Activated B cell treated with CpG ODN at 0.5 μM for 24 hours (primary cell): ENCODE results near the gene RIOK2. TPM values are rescaled to one million over a fixed set of nuclear protein-coding genes. Genes with fewer than 3 reads are reported as not detected.

Experiments
- ATAC-seq: fragments of 200-7000 bp; cut with Tn5 transposase; one replicate; pipeline ENCODE4 v1.10.0; 2021; ENCODE audit warnings: low read depth, mild to moderate bottlenecking, moderate library complexity
- CTCF ChIA-PET: fragments of 350-600 bp; sonication (Branson Sonifier 250); formaldehyde crosslinking; loops from one replicate; lab custom pipeline; 2021; ENCODE audit warnings: antibody characterized with exemption; lab: Charles Lee
- POLR2A ChIA-PET: fragments of 350-600 bp; sonication (Branson Sonifier 250); formaldehyde crosslinking; loops from one replicate; lab custom pipeline; 2021; ENCODE audit warnings: antibody characterized with exemption; lab: Charles Lee
- DNase-seq: peaks from one replicate; pipeline ENCODE4 v3.0.0; 2022
- H3K27ac Mint-ChIP-seq: one replicate; pipeline ENCODE4 v1.8.0; 2020; ENCODE audit warnings: mixed read lengths
- H3K27me3 Mint-ChIP-seq: one replicate; pipeline ENCODE4 v1.8.0; 2021; ENCODE audit warnings: mixed read lengths
- H3K36me3 Mint-ChIP-seq: one replicate; pipeline ENCODE4 v1.8.0; 2021; ENCODE audit warnings: low read depth, mixed read lengths
- H3K4me1 Mint-ChIP-seq: one replicate; pipeline ENCODE4 v1.8.0; 2021; ENCODE audit warnings: mixed read lengths
- H3K4me3 Mint-ChIP-seq: one replicate; pipeline ENCODE4 v1.8.0; 2020; ENCODE audit warnings: mild to moderate bottlenecking, mixed read lengths
- H3K9me3 Mint-ChIP-seq: one replicate; pipeline ENCODE4 v1.8.0; 2020; ENCODE audit warnings: mixed read lengths
- CTCF ChIP-seq: fragments of 200-600 bp; IDR thresholded peaks from one replicate; pipeline ENCODE4 v1.8.0; 2022; ENCODE audit warnings: antibody characterized with exemption, mild to moderate bottlenecking
- intact Hi-C: fragments of 100-400 bp; cut with micrococcal nuclease; formaldehyde crosslinking; loops from one replicate; pipeline ENCODE4 v1.15.1; 2024
- total RNA-seq: library from RNA; stranded (reverse); gene quantifications from 2 replicates; pipeline ENCODE4 v1.2.3, GENCODE V29; 2022

The RIOK2 gene
- total RNA-seq, 1 donor from 2014 or later, result 38.3 TPM

- no peak for ATAC-seq
- POLR2A ChIA-PET, result no interaction called here
These were observed 64.6 kb downstream of the RIOK2 start for GRCh38 chr5:97118261-97119006.

GRCh38 chr5:97115932-97116331 is 67.1 kb downstream of the RIOK2 start:
- DNase-seq (no peak), ATAC-seq (no peak)
- POLR2A ChIA-PET, result no interaction called here
- Mint-ChIP-seq H3K36me3 (peaks cover 4% of the 10 kb centered on the region), H3K27ac (no peak overlapping the region), H3K4me3 (no peak overlapping the region), H3K27me3 (no peaks in the 10 kb centered on the region), H3K4me1 (peaks cover 8% of the 10 kb centered on the region), H3K9me3 (no peaks in the 10 kb centered on the region)
- intact Hi-C loops, result no loop called here
- CTCF ChIA-PET, result no interaction called here
- TF ChIP-seq CTCF, result no peak

More at GRCh38 chr5:97118261-97119006, 64.6 kb downstream of the RIOK2 start:
- Mint-ChIP-seq H3K4me1 (peaks cover 8% of the 10 kb centered on the region), H3K27ac (peak overlapping the region; percentile 43), H3K27me3 (no peaks in the 10 kb centered on the region), H3K9me3 (no peaks in the 10 kb centered on the region), H3K4me3 (no peak overlapping the region), H3K36me3 (peaks cover 5% of the 10 kb centered on the region)
- CTCF ChIA-PET, result no interaction called here
- intact Hi-C loops, result no loop called here
- no peak for DNase-seq
- no peak for TF ChIP-seq CTCF

GRCh38 chr5:97112230-97112629 is 70.8 kb downstream of the RIOK2 start:
- Mint-ChIP-seq H3K4me3 (no peak overlapping the region), H3K9me3 (no peaks in the 10 kb centered on the region), H3K27ac (no peak overlapping the region), H3K36me3 (peaks cover 4% of the 10 kb centered on the region), H3K4me1 (no peaks in the 10 kb centered on the region), H3K27me3 (no peaks in the 10 kb centered on the region)
- no peak for TF ChIP-seq CTCF
- ATAC-seq (no peak), DNase-seq (no peak)
- POLR2A ChIA-PET, result no interaction called here
- CTCF ChIA-PET, result no interaction called here
- intact Hi-C loops, result no loop called here

GRCh38 chr5:97111616-97112015 is 71.4 kb downstream of the RIOK2 start:
- intact Hi-C loops, result no loop called here
- POLR2A ChIA-PET, result no interaction called here
- Mint-ChIP-seq H3K9me3 (no peaks in the 10 kb centered on the region), H3K27me3 (no peaks in the 10 kb centered on the region), H3K27ac (no peak overlapping the region), H3K4me1 (no peaks in the 10 kb centered on the region), H3K36me3 (peaks cover 4% of the 10 kb centered on the region), H3K4me3 (no peak overlapping the region)
- no peak for TF ChIP-seq CTCF
- no peak for ATAC-seq
- CTCF ChIA-PET, result no interaction called here
- DNase-seq, result no peak

GRCh38 chr5:97111004-97111403 is 72.0 kb downstream of the RIOK2 start:
- no peaks in the 10 kb centered on the region for H3K9me3 Mint-ChIP-seq
- ChIA-PET POLR2A (no interaction called here), CTCF (no interaction called here)
- H3K27ac Mint-ChIP-seq, result no peak overlapping the region
- no peak for ATAC-seq
- H3K36me3 Mint-ChIP-seq, result peaks cover 4% of the 10 kb centered on the region
- H3K4me1 Mint-ChIP-seq, result no peaks in the 10 kb centered on the region
- intact Hi-C loops, result no loop called here
- TF ChIP-seq CTCF, result no peak
- no peaks in the 10 kb centered on the region for H3K27me3 Mint-ChIP-seq
- no peak for DNase-seq
- H3K4me3 Mint-ChIP-seq, result no peak overlapping the region

Other genes with a start within 250 kb of the RIOK2 start
- gene LNPEP, start 247.2 kb downstream of the RIOK2 start, total RNA-seq, result 88.8 and 96.5 TPM in 2 replicates
- gene LIX1, start 40.6 kb downstream of the RIOK2 start, total RNA-seq, result not detected in 2 replicates